GM21390 (cell line): ENCODE results near the gene URM1.
"Not testable (repeated sequence)": the region's sequence is repeated elsewhere in the genome, so short reads cannot be mapped to it uniquely, and the experiment has no call there.

ENCODE experiments used
- ATAC-seq: cut with Tn5 transposase; IDR thresholded peaks from one replicate; pipeline ENCODE4 v1.9.1; 2021; ENCODE audit not compliant: unreplicated experiment

The URM1 gene

DNA sequence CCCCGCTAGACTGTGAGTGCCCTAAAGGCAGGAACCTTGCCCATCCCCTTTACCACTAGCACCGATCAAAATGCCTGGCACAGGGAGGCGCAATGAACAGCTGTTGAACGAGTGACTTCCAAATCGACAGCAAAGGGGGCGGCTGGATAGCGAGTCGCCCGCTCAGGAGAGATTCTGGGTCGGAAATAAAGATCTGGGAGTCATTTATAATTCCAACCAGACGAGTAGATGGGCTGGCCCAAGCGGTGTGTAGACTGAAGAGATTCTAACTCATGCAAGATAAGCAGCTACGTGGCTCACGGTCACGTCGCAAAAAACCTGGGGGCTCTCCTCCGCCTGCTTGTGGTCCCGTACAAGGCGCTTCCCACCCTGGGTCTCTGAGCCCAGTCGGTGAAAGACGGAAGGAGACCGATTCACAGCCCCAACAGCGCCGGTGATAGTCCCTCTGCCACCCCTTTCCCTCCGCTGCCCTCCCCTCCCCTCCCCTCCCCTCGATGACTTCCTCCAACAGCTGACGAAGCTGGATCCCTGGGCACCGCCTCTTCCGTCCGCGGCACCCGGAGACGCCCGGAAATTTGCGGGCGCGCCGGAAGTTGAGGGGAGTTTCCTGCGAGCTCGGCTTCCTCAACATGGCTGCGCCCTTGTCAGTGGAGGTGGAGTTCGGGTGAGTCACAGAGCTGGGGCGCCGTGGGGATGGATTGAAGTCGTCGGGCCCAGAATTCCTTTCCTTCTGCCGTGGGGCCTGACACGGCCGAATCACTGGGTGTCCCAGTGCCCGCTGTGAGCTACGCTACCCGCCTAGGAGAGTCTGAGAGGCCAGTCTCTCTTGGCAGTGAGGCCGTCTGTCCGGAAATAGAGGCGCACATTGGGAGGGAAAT lies at the start of gene URM1:
TSS of gene URM1 (plus strand) at position 623 of the 878 bp plus-strand sequence. CDS start at position 630, 7 bp downstream.
- ATAC-seq = peak; percentile 85

GRCh38 chr9:128321879-128322403 lies 49.2 kb upstream of the URM1 start:
- no peak for ATAC-seq

DNA sequence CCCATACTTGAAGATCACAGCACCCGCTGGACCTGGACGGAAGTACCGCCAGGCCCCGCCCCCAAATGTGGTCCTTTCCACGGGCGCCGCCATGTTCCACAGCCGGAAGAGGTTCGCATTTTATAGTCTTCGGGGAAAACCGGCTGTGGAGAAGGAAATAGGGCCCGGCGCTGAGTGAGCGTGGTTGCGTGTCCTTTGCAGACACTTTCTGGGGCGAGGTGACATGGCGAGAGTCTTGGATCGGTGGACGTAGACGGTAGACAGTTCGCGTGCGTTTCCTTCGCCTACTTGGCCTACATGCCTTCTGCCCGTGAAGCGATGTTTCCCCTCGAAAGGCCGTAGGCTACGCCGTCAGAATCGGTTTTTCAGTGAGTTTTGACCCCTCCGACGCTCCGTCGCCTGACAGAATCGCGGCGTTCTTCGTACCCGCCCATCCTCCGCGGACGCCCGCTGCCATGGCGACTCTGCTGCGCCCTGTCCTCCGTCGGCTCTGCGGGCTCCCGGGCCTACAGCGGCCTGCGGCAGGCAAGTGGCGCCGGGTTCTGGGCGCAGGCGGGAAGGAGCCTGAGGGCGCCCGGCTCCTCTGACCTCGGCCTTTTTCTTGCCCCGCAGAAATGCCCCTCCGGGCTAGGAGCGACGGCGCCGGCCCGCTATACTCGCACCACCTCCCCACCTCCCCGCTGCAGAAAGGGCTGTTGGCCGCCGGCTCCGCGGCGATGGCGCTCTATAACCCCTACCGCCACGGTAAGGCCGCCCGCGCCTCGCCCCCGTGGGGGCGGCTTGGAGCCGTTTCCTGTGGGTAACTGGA lies 48.6 kb upstream of the URM1 start, which contains the start of the genes COQ4 and TRUB2:
TSS of gene COQ4 (plus strand) at position 436 of the 808 bp plus-strand sequence. CDS start at position 456, 20 bp downstream.
TSS of gene TRUB2 (minus strand) at position 44 of the 808 bp plus-strand sequence. CDS start at position 5, 39 bp downstream.
- peak; percentile 76 for ATAC-seq

GRCh38 chr9:128323212-128323730 lies 47.9 kb upstream of the URM1 start:
- no peak for ATAC-seq

DNA sequence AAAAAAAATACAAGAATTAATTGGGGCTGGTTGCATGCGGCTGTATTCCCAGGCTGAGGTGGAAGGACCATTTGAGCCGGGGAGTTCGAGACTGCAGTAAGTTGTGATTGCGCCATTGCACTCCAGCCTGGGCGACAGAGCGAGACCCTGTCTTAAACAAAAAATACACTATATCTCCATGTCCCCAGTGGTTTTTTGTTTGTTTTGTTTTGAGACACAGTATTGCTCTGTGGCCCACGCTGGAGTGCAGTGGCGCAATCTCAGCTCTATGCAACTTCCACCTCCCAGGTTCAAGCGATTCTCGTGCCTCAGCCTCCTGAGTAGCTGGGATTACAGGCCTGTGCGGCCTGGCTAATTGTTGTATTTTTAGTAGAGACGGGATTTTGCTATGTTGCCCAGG lies 47.4 kb upstream of the URM1 start:
- ATAC-seq = no peak

DNA sequence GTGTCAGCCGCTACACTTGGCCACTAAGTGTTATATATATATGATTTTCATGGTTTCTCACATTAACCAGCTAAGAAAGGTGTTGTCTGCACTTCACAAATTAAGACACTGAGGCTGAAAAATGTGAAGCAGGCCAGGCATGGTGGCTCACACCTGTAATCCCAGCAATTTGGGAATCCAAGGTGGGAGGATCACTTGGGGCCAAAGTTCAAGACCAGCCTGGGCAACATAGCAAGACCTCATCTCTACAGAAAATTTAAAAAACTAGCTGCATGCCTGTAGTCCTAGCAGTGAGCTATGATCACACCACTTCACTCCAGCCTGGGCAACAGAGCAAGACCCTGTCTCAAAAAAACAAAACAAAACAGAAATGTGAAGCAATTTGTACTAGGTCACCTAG lies 46.8 kb upstream of the URM1 start:
- ATAC-seq = no peak

- ATAC-seq = no peak
Measured at GRCh38 chr9:128325629-128326028, 45.5 kb upstream of the URM1 start.

- no peak for ATAC-seq
Measured at GRCh38 chr9:128333451-128333869, 37.7 kb upstream of the URM1 start.

DNA sequence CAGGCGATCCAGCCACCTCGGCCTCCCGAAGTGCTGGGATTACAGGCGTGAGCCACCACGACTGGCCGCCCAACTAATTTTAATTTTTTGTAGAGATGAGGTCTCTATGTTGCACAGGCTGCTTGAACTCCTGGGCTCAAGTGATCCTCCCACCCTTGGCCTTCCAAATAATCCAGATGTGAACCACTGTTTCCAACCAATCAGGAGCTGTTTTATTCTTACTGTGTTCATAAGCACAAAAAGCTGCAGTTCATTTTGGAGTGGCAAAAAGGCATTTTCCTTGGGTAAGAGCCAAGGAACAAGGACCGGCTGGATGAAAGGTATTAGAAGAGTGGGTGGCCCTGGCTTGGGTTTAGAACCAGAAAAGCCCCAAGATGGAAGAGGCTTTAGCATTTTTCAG lies 36.0 kb upstream of the URM1 start:
- ATAC-seq = no peak

GRCh38 chr9:128335914-128336313 lies 35.3 kb upstream of the URM1 start:
- ATAC-seq = no peak

- ATAC-seq = no peak
Measured at GRCh38 chr9:128337936-128338335, 33.2 kb upstream of the URM1 start.

DNA sequence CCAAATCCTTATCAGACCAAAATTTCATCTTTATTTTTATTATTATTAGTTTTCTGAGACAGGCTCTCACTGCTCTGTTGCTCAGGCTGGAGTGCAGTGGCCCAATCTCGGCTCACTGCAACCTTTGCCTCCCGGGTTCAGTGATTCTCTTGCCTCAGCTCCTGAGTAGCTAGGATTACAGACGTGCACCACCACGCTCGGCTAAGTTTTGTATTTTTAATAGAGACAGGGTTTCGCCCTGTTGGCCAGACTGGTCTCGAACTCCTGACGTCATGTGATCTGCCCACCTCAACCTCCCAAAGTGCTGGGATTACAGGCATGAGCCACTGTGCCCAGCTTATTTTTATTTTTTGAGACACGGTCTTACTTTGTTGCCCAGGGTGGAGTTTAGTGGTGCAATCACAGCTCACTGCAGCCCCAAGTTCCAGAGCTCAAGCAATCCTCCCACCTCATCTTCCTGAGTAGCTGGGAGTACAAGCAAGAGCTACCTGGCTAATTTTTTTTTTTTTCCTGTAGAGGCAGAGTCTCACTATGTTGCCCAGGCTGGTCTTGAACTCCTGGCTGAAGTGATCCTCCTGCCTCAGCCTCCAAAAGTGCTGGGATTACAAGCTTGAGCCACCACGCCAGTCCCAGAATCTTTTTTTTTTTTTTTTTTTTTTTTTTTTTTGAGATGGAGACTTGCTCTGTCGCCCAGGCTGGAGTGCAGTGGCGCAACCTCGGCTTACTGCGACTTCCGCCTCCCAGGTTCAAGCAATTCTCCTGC lies 32.1 kb upstream of the URM1 start:
- not testable (repeated sequence) for ATAC-seq

DNA sequence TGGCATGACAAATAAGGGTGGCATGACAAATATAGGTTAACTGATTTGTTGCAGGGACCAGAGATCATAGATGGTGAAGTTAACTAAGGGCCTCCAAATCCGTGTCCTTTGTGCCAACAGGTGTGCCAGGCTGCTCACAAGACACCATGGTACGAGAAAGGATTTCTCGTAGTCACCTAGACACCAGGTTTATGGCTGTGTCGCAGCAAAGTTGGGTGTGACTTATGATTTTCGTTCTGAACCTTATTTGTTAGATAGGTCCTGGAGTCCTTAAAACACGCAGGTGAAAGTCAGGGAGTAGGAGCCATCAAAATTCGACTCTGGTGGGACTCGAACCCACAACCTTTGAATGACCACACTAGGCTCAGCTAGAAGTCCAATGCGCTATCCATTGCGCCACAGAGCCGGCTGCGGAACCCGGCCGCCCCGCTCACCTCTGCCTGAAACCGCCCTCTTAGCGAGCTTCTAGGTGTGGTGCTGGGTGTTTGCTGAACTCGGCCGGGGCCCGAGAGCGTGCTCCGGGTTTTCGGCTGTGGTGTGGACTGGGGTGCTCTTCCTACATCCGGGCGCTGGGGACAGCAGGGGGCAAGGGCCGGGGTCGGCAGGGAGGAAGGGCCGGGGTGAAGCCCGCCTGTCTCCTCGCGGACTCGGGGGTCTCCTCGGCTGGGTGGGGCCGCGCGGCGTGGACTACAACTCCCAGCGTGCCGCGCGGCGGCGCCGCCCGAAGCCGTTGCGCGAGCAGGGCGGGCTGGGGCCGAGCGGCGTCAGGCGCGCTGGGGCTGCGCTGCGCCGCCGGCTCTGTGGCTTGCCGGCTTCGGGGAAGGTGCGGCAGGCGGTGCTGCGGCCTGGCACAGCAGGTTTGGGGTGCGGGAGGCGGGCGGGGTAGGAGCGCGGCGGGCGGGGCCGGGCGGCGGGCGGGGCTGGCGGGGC lies 31.1 kb upstream of the URM1 start, which contains the start of gene SLC27A4:
TSS of gene SLC27A4 (plus strand) at position 767 of the 930 bp plus-strand sequence. CDS start 2,606 bp downstream, outside the sequence.
- peak; percentile 75 for ATAC-seq

DNA sequence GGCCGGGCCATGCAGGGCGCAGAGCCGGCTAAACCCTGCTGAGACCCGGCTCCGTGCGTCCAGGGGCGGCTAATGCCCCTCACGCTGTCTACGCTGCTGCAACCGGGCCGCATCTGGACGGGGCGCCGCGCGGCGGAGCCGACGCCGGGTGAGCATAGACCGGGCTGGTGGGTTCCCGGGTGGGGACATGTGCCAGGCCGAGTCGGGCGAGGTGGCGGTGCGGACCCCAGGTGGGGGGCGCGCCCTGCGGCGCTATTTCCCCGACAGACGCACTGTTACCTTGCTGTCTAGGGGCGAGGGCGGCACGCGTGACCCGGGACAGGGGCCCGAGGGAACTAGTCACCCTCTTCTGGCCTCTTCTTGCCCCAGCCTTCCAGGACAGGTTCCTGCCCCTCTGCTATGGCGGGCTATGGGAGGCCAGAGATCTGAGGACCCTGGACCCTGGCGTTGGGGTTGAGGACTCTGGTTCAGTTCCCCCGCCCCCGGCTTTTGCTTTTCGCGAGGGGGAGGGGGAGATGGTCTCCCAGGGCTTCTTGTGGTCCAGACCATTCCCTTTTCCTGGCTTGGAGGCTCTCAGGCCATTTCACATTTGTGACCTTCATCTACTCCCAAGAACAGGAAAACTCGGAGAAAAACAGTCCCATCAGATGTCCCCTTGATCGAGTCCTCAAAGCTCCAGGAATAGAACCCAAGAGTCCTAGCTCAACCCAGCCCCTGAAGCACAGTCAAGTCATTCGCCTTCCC lies 30.3 kb upstream of the URM1 start:
- peak; percentile 45 for ATAC-seq

- ATAC-seq = no peak
Measured at GRCh38 chr9:128341435-128341849, 29.7 kb upstream of the URM1 start.

DNA sequence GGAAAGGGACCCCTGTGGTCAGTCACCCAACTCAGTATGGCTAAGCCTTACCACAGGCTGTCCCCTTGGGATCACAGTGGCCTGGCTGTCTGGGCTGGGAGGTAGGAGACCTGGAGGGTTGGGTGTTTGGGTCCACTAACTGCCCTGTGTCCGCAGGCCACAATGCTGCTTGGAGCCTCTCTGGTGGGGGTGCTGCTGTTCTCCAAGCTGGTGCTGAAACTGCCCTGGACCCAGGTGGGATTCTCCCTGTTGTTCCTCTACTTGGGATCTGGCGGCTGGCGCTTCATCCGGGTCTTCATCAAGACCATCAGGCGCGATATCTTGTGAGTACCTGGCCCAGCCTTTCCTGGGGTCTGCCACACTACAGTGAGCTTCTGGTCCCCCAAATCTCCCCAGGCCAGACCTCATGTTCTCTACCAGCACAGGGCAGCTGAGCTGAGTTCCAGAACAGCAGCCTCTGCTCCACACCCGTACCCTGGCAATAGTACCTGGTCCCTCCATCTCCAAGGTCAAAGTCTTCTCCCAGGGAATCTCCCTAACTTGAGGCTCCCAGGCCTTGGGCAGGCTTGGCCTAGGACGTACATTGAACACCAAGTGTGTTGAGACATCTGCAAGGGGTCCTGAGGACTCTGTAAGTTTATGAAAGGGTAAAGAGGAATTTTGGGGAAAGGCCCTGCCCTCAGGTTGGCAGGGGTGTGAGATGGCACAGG lies 28.0 kb upstream of the URM1 start:
- no peak for ATAC-seq

- no peak for ATAC-seq
Measured at GRCh38 chr9:128343855-128344254, 27.3 kb upstream of the URM1 start.
